NCI-H2171 (cell line): ENCODE measurements around the gene ZNF778.
"Not testable (repeated sequence)": the region's sequence is repeated elsewhere in the genome, so short reads cannot be mapped to it uniquely, and the experiment has no call there.

Source experiments
- DNase-seq: peaks from one replicate; lab custom pipeline; 2025; lab: John Stamatoyannopoulos, UW

The ZNF778 gene

DNA sequence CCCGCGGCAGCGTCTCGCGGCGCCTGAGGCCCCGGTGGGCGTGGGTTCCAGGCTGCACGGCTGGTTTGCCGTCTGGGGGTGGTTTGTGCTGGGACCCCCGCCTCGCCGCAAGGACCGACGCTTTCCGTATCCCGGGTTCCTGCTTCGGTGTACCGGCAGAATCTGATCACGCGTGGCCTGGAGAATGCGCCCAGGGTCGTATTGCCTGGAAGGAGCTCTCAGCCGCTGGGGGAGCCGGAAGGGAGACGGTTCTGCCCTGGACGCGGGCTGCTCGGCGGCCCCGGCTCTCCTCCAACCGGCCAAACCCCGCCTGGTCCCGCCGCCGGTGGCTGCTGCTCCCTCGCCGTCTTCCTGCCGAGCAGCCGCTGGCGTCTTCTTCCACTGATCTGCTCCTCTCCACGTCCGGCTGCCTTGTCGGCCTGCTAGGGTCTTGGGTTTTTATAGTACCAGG lies 39.8 kb downstream of the ZNF778 start:
- DNase-seq, result no peak

- no peak for DNase-seq
Measured at GRCh38 chr16:89257757-89258465, 40.4 kb downstream of the ZNF778 start.

DNA sequence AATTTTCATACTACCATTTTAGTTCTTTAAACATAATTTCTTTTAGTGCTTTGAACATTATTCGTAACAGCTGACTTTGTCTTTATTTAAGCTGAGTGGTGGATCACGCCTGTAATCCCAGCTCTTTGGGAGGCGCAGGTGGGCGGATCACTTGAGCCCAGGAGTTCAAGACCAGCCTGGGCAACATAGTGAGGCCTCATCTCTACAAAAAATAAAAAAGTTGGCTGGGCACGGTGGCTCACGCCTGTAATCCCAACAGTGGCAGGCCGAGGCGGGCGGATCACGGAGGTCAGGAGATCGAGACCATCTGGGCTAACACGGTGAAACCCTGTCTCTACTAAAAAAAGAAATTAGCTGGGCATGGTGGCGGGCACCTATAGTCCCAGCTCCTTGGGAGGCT lies 42.4 kb downstream of the ZNF778 start:
- not testable (repeated sequence) for DNase-seq

DNA sequence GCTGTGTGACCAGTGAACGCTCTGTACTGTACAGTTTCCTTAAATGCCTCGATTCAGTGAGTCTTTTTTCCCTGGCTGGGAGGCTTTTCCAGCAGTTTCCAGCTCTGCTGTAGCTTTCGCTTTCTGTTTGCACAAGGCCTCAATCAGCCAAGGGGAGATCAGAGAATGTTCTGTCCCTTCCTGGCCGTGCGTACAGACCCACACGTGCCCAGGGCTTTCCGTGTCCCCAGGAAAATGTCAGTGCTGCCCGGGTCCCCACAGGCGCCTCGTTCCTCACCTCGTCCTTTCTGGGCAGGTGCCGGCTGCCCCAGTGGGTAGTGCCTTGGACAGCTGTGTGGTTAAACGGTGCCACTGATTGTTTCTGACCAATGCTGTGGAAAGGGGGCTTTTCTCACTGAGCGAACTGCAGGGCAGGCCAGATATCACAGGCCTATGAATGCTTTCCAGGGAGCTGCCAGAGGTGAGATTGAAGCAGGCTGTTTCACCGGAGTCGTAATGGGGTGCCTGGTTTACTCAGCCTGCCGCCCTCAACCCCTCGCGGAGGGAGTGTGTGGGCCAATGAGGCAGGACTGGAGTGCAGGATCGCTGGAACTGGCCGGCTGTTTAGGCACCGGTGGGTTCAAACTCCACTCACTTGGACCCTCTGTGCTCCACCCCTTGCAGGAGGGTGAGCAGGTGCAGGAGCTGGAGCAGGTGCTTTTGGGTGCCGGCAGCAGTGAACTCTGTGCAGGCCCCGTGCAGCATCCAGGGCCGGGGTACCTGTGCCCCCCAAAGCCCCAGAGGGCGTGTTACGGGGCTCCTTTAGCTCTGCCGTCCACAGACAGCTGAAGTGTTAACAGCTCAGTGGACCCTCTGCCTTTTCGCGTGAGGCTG lies 44.4 kb downstream of the ZNF778 start:
- DNase-seq, result no peak

DNA sequence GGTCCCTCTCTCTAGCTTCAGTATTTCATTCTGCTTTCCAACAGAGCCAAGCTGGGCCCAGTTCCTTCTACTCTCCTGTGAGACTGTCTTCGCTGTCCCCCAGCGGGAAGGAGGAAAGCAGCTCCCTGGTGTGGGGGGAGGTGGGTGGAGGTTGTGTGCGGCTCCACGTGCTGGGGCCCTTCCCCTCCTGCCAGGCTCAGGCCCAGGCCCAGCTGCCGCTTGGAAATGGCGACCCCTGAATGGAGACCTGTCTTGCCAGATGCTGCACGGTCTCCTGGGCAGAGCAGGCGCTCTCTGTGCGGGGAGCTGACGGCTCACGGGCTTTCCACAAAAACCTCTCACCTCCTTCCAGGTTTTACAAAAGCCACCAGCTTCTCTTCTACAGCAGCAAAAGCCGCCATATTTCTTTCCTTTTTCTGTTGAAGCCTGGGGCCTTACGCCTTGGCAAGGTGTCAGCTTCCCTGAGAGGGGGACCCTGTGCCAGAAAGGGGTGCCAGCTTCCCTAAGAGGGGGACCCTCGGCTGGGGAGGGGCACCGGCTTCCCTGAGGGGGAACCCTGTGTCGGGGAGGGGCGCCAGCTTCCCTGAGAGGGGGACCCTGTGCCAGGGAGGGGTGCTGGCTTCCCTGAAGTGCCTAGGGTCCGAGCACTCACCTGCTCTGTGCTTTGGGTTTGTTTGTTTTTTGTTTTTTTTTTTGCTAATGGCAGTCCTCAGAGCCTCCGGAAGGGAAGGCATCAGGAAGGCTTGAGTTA lies 47.5 kb downstream of the ZNF778 start:
- no peak for DNase-seq

DNA sequence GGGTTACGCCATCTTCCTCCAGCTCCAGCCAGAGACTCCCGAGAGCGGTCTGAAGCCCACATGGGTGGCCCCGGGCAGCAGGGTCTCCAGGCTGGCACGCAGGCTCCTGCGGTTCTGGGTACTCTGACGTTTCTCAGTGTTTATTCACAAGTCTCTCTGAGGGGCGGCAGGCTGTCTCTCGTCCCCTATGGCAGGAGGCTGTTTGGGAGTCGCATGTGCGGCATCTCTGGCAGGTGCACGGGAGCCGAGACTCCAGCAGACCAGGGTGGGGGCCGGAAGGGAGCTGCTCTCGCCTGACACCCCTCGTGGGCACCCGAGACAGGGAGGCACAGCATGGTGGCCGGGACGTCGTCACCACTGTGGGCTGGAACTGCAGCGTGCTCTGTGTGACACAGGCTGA lies 48.1 kb downstream of the ZNF778 start:
- no peak for DNase-seq

GRCh38 chr16:89266521-89267134 lies 49.1 kb downstream of the ZNF778 start:
- no peak for DNase-seq

DNA sequence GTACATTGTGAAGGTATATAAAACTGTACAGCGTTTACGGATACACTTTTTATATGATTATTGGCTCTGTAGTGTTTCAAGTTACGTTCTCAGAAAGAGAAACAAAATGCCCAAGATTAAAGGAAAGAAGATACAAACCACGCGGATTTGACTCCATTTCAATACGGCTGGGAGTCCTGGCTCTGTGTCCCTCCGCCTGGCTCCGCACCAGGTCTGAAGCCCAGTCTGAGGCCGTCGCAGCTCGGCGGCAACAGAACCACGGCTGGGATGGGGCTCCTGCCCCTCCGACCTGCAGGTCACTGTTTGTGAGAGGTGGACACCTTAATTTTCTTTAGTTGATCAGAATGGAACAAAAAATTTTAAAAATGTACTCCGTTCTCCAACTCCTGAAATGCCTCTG lies 50.2 kb downstream of the ZNF778 start:
- not testable (repeated sequence) for DNase-seq

DNA sequence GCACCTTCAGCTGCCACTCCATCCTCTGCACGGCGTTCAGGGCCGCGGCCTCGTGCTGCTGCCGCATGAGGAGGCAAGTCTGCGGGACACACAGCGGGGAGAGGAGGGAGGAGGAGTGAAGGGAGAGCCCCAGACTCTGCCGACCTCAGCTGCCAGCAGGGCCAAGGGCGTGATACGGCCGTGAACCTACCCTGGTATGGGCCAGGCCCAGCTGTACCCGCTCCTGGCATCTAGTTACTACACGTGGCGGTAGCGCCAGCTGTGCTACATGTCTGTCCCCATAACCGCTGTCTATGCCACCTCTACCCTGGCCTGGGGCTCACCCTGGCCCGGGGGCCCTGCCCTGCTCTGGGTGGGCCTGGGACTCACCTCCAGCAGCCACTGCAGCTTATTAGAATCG lies 51.1 kb downstream of the ZNF778 start:
- DNase-seq, result no peak

GRCh38 chr16:89268987-89269735 lies 51.7 kb downstream of the ZNF778 start:
- DNase-seq, result no peak

- DNase-seq, result no peak
Measured at GRCh38 chr16:89269805-89270665, 52.5 kb downstream of the ZNF778 start.

- no peak for DNase-seq
Measured at GRCh38 chr16:89270666-89271345, 53.3 kb downstream of the ZNF778 start.

DNA sequence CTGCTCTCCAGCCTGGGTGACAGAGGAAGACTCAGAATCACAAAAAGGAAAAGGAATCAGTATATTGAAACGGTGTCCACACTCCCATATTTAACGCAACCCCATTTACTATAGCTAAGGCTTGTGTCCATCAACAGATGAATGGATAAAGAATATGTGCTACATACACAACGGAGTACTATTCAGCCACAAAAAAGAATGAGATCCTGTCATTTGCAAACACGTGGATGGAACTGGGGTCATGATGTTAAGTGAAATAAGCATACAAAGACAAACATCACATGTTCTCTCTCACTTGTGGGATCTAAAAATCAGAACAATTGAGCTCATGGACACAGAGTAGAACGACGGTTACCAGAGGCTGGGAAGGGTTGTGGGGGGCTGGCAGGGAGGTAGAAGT lies 55.1 kb downstream of the ZNF778 start:
- DNase-seq, result no peak

DNA sequence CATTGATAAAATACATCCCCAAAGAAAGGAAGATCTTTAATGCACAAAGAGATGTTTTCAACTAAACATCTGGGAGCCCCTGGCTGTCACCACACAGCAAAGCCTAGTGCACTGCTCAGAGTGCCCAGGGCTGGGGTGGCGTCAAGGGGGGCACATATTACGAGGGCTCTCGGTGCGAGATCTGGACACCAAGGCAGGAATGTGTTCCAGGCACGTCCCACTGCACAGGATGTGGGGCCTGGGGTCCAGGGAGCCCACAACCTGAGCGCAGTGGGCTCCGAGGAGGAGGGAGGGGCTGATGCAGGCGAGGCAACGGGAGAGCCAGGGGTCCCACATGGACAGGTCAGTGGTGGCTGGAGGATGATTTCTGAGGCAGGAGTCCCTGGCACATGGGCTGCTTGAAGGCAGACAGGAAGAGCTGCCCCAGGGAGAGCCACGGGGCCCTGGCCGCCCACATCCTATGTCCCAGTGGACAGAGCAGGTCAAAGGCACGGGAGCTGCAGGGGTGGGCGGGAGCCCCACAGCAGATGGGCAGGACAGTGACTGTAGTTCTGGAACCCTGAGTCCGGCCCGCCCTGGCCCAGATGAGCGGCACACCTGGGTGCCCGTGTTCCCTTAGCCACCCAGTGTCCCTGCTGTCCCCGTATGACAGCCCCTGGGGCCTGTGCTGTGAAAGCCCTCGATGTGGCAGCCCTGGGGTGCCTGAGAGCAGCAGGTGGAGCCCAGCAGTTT lies 56.4 kb downstream of the ZNF778 start:
- no peak for DNase-seq

DNA sequence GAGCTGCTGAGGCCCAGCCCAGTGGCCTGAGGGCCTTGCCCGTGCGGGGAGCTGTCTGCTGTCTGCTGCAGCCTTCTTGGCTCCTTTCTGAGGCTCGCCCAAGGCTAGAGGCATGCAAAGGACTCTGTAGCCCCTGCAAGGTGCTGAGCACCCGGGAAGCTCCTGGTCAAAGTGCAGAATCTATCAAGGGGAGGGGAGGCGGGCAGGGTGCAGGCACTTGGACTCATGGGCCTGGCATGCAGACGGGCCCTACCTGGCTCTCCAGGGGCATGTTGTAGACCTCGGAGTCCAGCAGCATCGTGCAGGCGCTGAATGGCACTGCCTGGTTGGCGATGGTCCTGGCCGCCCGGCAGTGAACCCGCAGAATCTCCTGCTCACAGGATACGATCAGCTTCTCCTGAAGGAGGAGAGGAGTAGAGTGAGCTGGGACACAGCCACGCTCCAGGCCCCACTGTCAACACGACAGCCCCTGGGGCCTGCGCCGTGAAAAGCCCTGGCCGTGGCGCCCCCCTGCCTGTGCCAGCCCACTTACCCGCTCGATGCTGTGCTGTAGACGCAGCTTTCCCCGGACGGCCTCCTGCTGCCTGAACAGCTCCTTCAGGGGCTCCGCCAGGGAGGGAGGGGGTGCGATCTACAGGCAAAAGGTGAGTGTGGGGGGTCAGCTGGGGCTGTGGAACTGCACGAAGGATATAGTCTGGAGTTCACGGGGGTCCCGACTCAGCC lies 57.2 kb downstream of the ZNF778 start:
- no peak for DNase-seq

GRCh38 chr16:89275284-89275584 lies 57.7 kb downstream of the ZNF778 start:
- DNase-seq, result no peak

GRCh38 chr16:89275837-89276720 lies 58.6 kb downstream of the ZNF778 start:
- DNase-seq, result no peak

DNA sequence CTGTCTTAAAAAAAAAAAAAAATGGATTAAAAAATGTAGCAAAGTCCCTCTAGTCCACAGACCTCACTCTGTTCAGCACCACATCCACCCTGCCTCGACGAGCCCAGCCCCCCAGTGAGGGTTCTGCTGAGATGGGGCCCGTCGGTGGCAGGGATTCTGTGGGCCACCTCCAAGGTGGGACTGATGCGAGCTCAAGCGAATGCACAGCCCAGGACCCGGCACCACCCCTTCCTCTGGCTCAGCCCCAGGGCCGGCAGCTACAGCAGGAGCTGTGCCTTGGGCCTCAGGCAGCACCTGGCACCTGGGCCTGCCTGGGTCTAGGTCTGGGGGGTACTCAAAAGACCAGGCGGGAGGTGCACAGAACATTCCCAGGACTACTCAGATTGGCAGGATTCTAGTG lies 59.5 kb downstream of the ZNF778 start:
- DNase-seq, result no peak
